Measurements from ENCODE around the gene CDH16. TPM values are rescaled to one million over a fixed set of nuclear protein-coding genes. Genes with fewer than 3 reads are reported as not detected.
"Not testable (repeated sequence)": the region's sequence is repeated elsewhere in the genome, so short reads cannot be mapped to it uniquely, and the experiment has no call there.

Gene CDH16
- total RNA-seq, 1 donor from 2014 or later = 0.81 TPM

DNA sequence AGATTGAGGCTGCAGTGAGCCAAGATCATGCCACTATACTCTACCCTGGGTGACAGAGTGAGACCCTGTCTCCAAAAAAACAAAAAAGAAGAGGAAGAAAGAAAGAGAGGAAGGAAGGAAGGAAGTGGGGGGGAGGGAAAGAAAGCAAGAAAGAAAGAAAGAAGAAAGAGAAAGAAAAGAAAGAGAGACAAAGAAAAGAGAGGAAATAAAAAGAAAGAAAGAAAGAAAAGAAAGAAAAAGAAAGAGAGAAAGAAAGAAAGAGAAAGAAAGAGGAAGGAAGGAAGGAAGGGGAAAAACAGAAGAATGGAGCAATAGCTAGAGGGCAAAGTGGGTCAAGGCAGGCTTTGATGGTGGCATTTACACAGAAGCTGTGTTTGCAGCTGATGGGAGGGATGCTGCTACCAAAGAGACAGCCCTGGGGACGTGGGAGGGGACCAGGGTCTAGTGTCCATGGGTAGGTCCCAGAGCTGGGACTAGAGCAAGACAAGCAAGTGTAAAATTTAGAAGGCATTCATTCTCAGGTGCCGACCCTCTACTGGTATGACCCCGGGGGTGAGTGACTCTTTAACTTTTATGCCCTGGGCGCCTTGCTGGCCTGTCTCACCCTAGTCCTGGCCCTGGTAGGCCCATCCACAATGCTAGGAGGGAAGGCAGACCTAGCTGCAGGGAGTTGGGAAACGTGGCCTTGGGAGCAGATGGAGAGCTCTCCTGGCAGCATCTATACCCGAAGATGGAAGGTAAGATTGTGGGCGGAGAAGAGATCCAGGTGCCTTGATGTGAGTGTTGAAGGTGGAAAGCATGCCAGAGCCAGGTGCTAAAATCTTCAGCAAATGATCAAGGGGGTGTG is 40.4 kb upstream of the CDH16 start:
- no peak overlapping the region for H3K4me3 ChIP-seq (ENCODE audit: low read depth, low read length)
- TF ChIP-seq CTCF (conservative IDR thresholded peaks at IDR 0.05; ENCODE audit: low read depth, low read length) = no peak
- no peak for DNase-seq (ENCODE audit: low read depth)

DNA sequence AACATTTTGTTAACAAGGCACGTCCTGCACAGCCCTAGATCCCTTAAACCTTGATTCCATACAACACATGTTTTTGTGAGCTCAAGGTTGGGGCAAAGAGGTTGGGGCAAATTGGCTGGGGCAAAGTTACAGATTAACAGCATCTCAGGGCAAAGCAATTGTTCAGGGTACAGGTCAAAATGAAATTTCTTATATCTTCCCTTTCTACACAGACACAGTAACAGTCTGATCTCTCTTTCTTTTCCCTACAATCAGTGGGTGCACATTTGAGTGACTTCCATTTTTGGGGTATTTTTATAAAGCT is 37.4 kb upstream of the CDH16 start:
- DNase-seq (ENCODE audit: low read depth) = not testable (repeated sequence)

GRCh38 chr16:66955363-66956153 is 36.9 kb upstream of the CDH16 start:
- not testable (repeated sequence) for DNase-seq (ENCODE audit: low read depth); H3K4me3 ChIP-seq (ENCODE audit: low read depth, low read length)

More for the DNA sequence above, 37.4 kb upstream of the CDH16 start:
- H3K4me3 ChIP-seq (ENCODE audit: low read depth, low read length) = not testable (repeated sequence)

GRCh38 chr16:66954097-66954659 is 35.5 kb upstream of the CDH16 start:
- TF ChIP-seq CTCF (conservative IDR thresholded peaks at IDR 0.05; ENCODE audit: low read depth, low read length) = peak; percentile 84
- no peak overlapping the region for H3K4me3 ChIP-seq (ENCODE audit: low read depth, low read length)
- no peak for DNase-seq (ENCODE audit: low read depth)

DNA sequence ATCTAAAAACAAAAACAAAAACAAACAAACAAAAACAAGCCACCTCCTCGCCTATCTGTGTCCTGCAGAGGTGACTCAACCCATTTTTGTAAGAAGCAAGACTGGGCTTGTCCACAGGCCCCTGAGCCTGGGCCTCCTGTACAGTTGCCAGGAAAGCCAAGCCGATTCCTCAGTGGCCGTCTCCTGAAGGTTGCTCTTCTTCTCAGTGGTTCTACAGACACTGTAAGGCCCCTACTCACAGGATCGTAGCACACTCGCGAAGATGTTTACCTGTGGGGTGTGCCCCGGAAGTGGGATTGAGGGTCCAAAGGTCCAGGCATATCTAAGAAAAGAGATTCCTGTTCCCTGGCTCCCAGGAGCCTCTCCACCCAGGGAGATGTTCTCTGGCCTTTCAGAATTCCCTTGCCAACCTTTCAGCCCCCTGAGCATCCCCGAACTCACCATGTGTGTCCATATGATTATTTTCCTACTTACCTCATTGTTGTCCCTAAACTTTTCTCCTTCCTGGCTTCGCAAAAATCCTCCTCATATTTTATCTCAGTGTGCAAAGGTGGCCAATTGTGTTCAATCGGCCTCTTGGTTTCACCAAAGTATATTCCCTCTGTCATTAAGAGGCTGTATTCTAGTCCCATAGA is 34.9 kb upstream of the CDH16 start:
- TF ChIP-seq CTCF (conservative IDR thresholded peaks at IDR 0.05; ENCODE audit: low read depth, low read length) = no peak
- no peak for DNase-seq (ENCODE audit: low read depth)
- H3K4me3 ChIP-seq (ENCODE audit: low read depth, low read length) = no peak overlapping the region

- DNase-seq (ENCODE audit: low read depth) = no peak
- TF ChIP-seq CTCF (conservative IDR thresholded peaks at IDR 0.05; ENCODE audit: low read depth, low read length) = no peak
- no peak overlapping the region for H3K4me3 ChIP-seq (ENCODE audit: low read depth, low read length)
These were observed 33.9 kb upstream of the CDH16 start for GRCh38 chr16:66952430-66953110.

DNA sequence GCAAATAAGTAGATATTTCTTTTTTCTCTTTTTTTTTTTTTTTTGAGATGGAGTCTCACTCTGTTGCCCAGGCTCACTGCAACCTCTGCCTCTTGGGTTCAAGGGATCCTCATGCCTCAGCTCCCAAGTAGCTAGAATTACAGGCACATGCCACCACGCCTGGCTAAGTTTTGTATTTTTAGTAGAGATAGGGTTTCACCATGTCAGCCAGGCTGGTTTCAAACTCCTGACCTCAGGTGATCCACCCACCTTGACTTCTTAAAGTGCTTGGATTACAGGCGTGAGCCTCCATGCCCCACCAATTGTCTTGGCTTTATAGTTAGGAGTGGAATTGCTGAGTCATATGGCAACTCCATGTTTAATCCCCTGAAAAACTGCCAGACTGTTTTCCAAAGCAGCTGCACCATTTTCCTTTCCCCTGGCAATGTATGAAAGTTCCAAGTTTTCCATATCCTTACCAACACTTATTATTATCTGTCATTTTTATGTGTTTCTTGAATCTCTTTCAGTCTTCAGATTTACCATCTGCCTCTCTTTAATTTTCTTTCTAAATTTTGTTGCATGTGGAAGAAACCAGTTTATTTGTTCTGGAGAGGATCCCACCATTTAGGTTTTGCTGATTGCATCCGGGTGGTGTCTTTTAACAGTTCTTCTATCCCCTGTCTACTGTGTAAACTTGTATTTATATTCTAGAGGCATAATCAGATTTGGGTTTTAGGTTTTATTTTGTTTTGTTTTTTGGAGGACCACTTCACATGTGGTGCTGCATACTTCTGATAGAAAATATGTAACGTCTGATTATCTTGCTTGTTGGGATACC is 32.5 kb upstream of the CDH16 start:
- DNase-seq (ENCODE audit: low read depth) = no peak
- TF ChIP-seq CTCF (conservative IDR thresholded peaks at IDR 0.05; ENCODE audit: low read depth, low read length) = no peak
- no peak overlapping the region for H3K4me3 ChIP-seq (ENCODE audit: low read depth, low read length)

All from epithelial cell of proximal tubule (primary cell).